ENCODE measurements around the gene CHD3.

DNA sequence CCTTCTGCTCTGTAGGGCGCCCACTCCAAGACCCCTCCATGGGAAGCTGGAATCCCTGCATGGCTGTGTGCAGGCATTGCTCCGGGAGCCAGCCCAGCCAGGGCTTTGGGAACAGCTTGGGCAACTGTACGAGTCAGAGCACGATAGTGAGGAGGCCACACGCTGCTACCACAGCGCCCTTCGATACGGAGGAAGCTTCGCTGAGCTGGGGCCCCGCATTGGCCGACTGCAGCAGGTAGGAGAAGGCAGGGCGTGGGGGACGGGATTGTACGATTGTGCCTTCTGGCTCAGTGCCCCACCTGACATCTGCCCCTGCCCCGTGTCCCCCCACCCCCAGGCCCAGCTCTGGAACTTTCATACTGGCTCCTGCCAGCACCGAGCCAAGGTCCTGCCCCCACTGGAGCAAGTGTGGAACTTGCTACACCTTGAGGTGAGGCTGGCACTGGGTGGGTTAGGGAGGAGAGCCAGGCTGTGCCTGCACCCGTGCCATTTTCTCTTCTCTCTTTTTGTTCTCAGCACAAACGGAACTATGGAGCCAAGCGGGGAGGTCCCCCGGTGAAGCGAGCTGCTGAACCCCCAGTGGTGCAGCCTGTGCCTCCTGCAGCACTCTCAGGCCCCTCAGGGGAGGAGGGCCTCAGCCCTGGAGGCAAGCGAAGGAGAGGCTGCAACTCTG, 42.4 kb upstream of the CHD3 start:
- TF ChIP-seq CTCF (IDR thresholded peaks at IDR 0.05) (no peak), POLR2AphosphoS5 (IDR thresholded peaks at IDR 0.05) (no peak)
